Ammon's horn (tissue), 1 donor: ENCODE data around the gene CCDC187.

ENCODE experiments used
- DNase-seq: peaks from one replicate; pipeline ENCODE4 v3.0.0-alpha.2; 2016; ENCODE audit warnings: low spot score

The CCDC187 gene

GRCh38 chr9:136283291-136284235, 20.3 kb downstream of the CCDC187 start:
- DNase-seq: peak; percentile 89

GRCh38 chr9:136282272-136282861, 21.5 kb downstream of the CCDC187 start:
- DNase-seq: no peak

GRCh38 chr9:136281421-136282271, 22.2 kb downstream of the CCDC187 start:
- DNase-seq: no peak

GRCh38 chr9:136280535-136281315, 23.2 kb downstream of the CCDC187 start:
- no peak for DNase-seq

GRCh38 chr9:136279471-136279870, 24.4 kb downstream of the CCDC187 start:
- DNase-seq: no peak

GRCh38 chr9:136278894-136279293, 25.0 kb downstream of the CCDC187 start:
- DNase-seq: no peak

GRCh38 chr9:136278221-136278620, 25.7 kb downstream of the CCDC187 start:
- DNase-seq: no peak

- no peak for DNase-seq
Measured at GRCh38 chr9:136277746-136278145, 26.1 kb downstream of the CCDC187 start.

GRCh38 chr9:136276716-136277115, 27.2 kb downstream of the CCDC187 start:
- DNase-seq: no peak

DNA sequence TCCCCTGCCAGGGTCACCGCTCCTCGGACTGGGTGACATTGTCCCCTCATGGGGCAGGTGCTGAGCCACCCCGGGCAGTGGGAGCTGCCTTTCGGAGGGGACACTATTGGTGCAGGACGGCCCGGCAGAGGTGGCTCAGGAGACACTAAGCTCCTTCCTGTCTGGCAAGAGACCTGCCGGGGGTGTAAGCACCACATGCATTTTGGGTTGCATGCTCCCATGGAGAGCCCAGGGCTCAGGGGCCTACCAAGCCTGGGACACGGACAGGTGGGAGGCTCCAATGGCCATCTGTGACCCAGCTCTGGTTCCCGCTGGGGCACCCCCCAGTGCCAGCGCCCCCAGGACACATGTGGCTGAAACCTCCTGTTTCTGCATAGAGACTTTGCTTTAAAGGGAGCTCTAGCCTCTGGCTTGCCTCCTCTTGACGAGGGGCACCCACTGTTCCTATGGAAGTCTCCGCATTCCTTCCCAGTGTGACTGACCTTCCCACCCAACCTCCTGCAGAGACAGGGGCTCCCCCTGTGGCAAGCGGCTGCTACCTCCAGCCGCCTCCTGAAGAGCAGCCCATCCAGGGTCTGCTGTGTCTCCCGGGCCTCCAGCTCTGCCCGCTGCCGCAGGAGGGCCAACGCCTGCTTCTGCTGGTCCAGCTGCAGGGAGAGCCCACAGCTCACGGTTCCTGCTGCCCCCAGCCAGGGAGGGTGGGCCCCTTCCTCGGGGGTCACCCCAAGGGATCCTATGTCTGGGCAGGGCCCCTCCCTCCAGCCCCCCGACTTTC, 28.1 kb downstream of the CCDC187 start:
- no peak for DNase-seq

GRCh38 chr9:136274786-136275654, 28.9 kb downstream of the CCDC187 start:
- DNase-seq: no peak

DNA sequence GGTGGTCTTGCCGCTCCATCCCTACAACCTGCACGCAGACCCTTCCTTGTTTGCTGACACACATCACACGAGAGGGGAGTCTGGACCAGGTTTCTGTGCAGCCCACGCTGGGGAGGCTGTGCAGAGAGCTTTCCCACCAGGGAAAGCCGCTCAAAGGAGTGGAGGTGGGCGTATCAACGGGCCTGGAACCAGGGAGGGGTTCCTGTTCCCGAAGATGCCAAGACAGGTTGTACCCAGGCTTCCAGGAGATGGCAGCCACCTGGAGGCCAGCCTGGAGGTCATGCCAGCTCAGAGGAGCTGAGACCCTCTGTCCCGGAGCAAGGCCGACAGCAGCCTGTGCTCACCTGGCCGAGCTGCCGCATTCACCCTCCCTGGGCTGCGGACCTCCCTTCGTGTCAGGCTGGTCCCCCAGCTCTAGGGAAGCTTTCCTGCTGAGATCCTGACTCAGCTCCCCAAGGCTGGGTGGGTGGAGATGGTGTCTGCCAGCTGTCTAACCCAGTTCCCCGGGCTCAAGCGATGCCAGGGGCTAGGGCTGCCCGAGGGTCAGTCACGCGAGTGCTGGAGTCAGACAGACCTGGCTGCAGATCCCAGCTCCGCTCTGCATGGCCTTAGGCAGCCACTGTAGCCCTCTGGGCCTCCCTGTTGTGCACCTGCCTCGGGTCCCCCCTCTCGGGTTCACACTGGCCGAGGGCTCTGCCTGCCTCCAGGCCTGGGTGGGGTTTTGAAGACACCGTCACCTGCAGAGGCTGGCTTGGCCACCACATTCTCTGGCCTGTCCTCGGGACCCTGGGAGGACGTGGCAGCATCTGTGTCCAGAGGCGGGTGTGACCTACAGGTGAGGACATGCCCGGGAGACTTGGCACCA, 29.7 kb downstream of the CCDC187 start:
- no peak for DNase-seq

DNA sequence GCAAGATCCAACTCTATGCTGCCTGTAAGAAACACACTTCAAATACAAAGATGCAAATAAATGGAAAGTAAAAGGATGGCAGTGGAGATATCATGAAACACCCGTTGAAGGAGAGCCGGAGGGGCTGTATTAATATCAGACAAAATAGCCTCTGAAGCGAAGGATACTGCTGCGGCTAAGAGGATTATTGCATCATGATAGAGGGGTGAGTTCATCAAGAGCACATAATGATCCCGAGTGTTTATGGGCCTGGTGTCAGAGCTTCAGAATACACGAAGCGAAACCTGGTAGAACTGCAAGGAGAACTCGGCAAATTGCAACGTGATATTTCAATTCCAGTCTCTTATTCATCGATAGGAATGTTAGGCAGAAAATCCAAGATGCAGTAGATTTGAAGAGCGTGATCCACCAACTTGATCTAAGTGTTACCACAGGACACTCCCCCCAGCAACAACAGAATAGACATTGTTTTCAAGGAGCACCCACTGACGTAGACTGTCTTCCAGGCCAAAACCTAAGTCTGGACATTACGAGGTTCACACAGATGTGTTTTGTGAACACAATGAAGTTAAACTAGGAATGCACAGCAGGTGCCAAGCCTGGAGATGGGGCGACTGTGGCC, 30.5 kb downstream of the CCDC187 start:
- DNase-seq: no peak

GRCh38 chr9:136270173-136270705, 33.7 kb downstream of the CCDC187 start:
- DNase-seq: peak; percentile 34

DNA sequence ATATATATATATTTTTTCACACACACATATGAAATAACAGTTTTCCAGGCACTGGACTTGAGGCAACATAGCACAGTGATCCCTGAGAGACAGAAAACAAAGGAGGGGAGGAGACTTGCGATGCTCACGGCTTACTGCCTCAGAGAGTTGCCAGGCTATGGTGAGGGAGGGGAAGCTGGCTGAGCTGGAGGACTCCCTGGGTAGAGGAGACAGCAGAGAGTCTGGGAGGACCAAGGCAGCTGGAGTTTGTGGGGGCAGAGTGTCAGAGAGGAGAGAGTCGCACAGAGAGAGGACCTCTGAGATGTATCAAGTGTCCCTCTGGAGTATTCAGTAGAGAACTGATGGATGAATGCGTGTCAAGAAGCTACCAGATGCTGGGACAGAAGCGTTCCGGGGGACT, 35.2 kb downstream of the CCDC187 start:
- no peak for DNase-seq

GRCh38 chr9:136268318-136268717, 35.6 kb downstream of the CCDC187 start:
- peak; percentile 36 for DNase-seq

- peak; percentile 81 for DNase-seq
Measured at GRCh38 chr9:136267261-136268111, 36.4 kb downstream of the CCDC187 start.
